CD14-positive monocyte (primary cell): ENCODE results near the gene SLC12A7. TPM values are rescaled to one million over a fixed set of nuclear protein-coding genes. Genes with fewer than 3 reads are reported as not detected.

Source experiments
- DNase-seq, 3 donors: peaks; one replicate each; pipeline ENCODE4 v3.0.0-alpha.2; 2011 to 2022
- H2AFZ ChIP-seq: 2 replicates; pipeline ENCODE4 v1.6.0; 2012; ENCODE audit warnings: mild to moderate bottlenecking, low read depth, low read length, inconsistent platforms; ENCODE audit not compliant: insufficient read depth, poor library complexity, severe bottlenecking
- H3K27ac ChIP-seq, 2 donors: 1 replicate in 1 of 2; 2 replicates in 1 of 2; pipeline ENCODE4 v1.5.1; 2012 to 2013; ENCODE audit warnings: low read length in 2 of 2, control low read depth in 1 of 2, inconsistent platforms in 1 of 2, low read depth in 1 of 2, mild to moderate bottlenecking in 1 of 2
- H3K27me3 ChIP-seq, 2 donors: one replicate each; pipeline versions ENCODE4 v1.6.0 to v1.6.1; 2011 to 2013; ENCODE audit warnings: low read length in 2 of 2; ENCODE audit not compliant: control insufficient read depth in 2 of 2, insufficient read depth in 2 of 2
- H3K36me3 ChIP-seq, 2 donors: replicated peaks in 1 of 2; 1 replicate in 1 of 2; 2 replicates in 1 of 2; pipeline versions ENCODE4 v1.5.1 to v1.6.1; 2012 to 2013; ENCODE audit warnings: low read length in 2 of 2, control low read depth in 1 of 2, inconsistent platforms in 1 of 2, mild to moderate bottlenecking in 1 of 2; ENCODE audit not compliant: insufficient read depth in 2 of 2, control insufficient read depth in 1 of 2
- H3K4me1 ChIP-seq, 2 donors: 1 replicate in 1 of 2; 2 replicates in 1 of 2; pipeline versions ENCODE4 v1.5.1 to v1.6.1; 2012 to 2013; ENCODE audit warnings: low read length in 2 of 2, control low read depth in 1 of 2, inconsistent platforms in 1 of 2, mild to moderate bottlenecking in 1 of 2, moderate library complexity in 1 of 2; ENCODE audit not compliant: insufficient read depth in 2 of 2, control insufficient read depth in 1 of 2
- H3K4me2 ChIP-seq: replicated peaks from 2 replicates; pipeline ENCODE3; 2012; ENCODE audit warnings: low read length, moderate library complexity, mild to moderate bottlenecking; ENCODE audit not compliant: poor library complexity, severe bottlenecking; ENCODE audit errors: extremely low read depth
- H3K4me3 ChIP-seq, 3 experiments: fragments of 200-600 bp in 1 of 3; sonication (generic) in 1 of 3; replicated peaks in 1 of 3; 1 replicate in 2 of 3; 2 replicates in 1 of 3; pipeline ENCODE4 v1.5.1; 2011 to 2013; ENCODE audit warnings: low read length in 3 of 3, mild to moderate bottlenecking in 3 of 3, control low read depth in 2 of 3, low read depth in 2 of 3, inconsistent platforms in 1 of 3, moderate library complexity in 1 of 3
- H3K79me2 ChIP-seq: 2 replicates; pipeline ENCODE4 v1.6.0; 2012; ENCODE audit warnings: mild to moderate bottlenecking, control low read depth, inconsistent platforms, low read length, moderate library complexity; ENCODE audit not compliant: insufficient read depth
- H3K9ac ChIP-seq: 2 replicates; pipeline ENCODE4 v1.6.0; 2017; ENCODE audit warnings: low read length, mild to moderate bottlenecking; ENCODE audit not compliant: insufficient read depth, poor library complexity, severe bottlenecking
- H3K9me3 ChIP-seq, 2 donors: replicated peaks in 1 of 2; 1 replicate in 1 of 2; 2 replicates in 1 of 2; pipeline versions ENCODE4 v1.5.1 to v1.6.1; 2012 to 2013; ENCODE audit warnings: low read length in 2 of 2, control low read depth in 1 of 2; ENCODE audit not compliant: control insufficient read depth in 1 of 2, insufficient read depth in 1 of 2
- H4K20me1 ChIP-seq: 2 replicates; pipeline ENCODE4 v1.6.0; 2012; ENCODE audit warnings: mild to moderate bottlenecking, low read length, control low read depth, moderate library complexity; ENCODE audit not compliant: insufficient read depth
- H3K27ac Mint-ChIP-seq, 7 donors: one replicate each; pipeline ENCODE4 v1.8.0; 2020; ENCODE audit warnings: mild to moderate bottlenecking in 7 of 7, mixed read lengths in 7 of 7, moderate library complexity in 6 of 7, inconsistent platforms in 2 of 7
- H3K27me3 Mint-ChIP-seq, 3 donors: one replicate each; pipeline ENCODE4 v1.8.0; 2021 to 2022; ENCODE audit warnings: low read depth in 3 of 3, mild to moderate bottlenecking in 3 of 3, mixed read lengths in 3 of 3, moderate library complexity in 3 of 3, inconsistent platforms in 1 of 3
- H3K36me3 Mint-ChIP-seq, 2 donors: one replicate each; pipeline ENCODE4 v1.8.0; 2020; ENCODE audit warnings: mixed read lengths in 2 of 2, inconsistent platforms in 1 of 2, mild to moderate bottlenecking in 1 of 2
- H3K4me1 Mint-ChIP-seq: one replicate; pipeline ENCODE4 v1.8.0; 2020; ENCODE audit warnings: mild to moderate bottlenecking, mixed read lengths
- H3K4me3 Mint-ChIP-seq, 2 donors: one replicate each; pipeline ENCODE4 v1.8.0; 2020; ENCODE audit warnings: mild to moderate bottlenecking in 2 of 2, mixed read lengths in 2 of 2, moderate library complexity in 1 of 2
- H3K9me3 Mint-ChIP-seq, 7 donors: one replicate each; pipeline ENCODE4 v1.8.0; 2020 to 2022; ENCODE audit warnings: mixed read lengths in 7 of 7, mild to moderate bottlenecking in 6 of 7, moderate library complexity in 6 of 7, inconsistent platforms in 2 of 7
- WGBS: methylation state at CpG from one replicate; pipeline ENCODE4 v1.1.5; 2013; ENCODE audit warnings: missing lambda C conversion rate; ENCODE audit not compliant: insufficient coverage; 5-methylcytosine and 5-hydroxymethylcytosine counted together
- intact Hi-C, 2 donors: fragments of 100-400 bp; cut with micrococcal nuclease; formaldehyde crosslinking; loops; one replicate each; pipeline versions ENCODE4 v1.15.0 to v1.15.1; 2023
- polyA plus RNA-seq, 3 donors: library from polyadenylated mRNA; depleted of rRNA in 1 of 3; unstranded in 2 of 3; stranded (reverse) in 1 of 3; fragments of 300-500 nt in 2 of 3; fragments of >200 nt in 1 of 3; fragmentation: Illumina TruSeq in 2 of 3; gene quantifications; 1 replicate in 2 of 3; 2 replicates in 1 of 3; pipeline ENCODE4 v1.2.3, GENCODE V29; 2012 to 2021
- TF ChIP-seq, protein P1 (sequence below): fragments of 200-600 bp; IDR thresholded peaks from one replicate; pipeline ENCODE4 v1.8.0; 2022; ENCODE audit warnings: antibody characterized with exemption, mild to moderate bottlenecking

The SLC12A7 gene
- polyA plus RNA-seq, 3 donors: 8.2 to 31.2 (median 12.5) TPM

- Histone ChIP-seq H3K9me3 (peaks cover 0 to under 1% of the 10 kb centered on the region in 2 donors), H4K20me1 (no peaks in the 10 kb centered on the region), H3K36me3 (no peaks in the 10 kb centered on the region), H3K9ac (no peak overlapping the region), H3K27me3 (no peaks in the 10 kb centered on the region), H3K4me3 (no peak overlapping the region), H3K4me1 (no peaks in the 10 kb centered on the region), H3K27ac (no peak overlapping the region), H3K4me2 (no peak overlapping the region), H2AFZ (no peak overlapping the region), H3K79me2 (no peaks in the 10 kb centered on the region)
- TF ChIP-seq, protein P1, sequence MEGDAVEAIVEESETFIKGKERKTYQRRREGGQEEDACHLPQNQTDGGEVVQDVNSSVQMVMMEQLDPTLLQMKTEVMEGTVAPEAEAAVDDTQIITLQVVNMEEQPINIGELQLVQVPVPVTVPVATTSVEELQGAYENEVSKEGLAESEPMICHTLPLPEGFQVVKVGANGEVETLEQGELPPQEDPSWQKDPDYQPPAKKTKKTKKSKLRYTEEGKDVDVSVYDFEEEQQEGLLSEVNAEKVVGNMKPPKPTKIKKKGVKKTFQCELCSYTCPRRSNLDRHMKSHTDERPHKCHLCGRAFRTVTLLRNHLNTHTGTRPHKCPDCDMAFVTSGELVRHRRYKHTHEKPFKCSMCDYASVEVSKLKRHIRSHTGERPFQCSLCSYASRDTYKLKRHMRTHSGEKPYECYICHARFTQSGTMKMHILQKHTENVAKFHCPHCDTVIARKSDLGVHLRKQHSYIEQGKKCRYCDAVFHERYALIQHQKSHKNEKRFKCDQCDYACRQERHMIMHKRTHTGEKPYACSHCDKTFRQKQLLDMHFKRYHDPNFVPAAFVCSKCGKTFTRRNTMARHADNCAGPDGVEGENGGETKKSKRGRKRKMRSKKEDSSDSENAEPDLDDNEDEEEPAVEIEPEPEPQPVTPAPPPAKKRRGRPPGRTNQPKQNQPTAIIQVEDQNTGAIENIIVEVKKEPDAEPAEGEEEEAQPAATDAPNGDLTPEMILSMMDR: no peak
- H3K27ac Mint-ChIP-seq: no peak overlapping the region
- DNase-seq: no peak
- WGBS: 93% methylated on average over 7 of the region's 7 CpGs
- no peak overlapping the region for H3K4me3 Mint-ChIP-seq
- intact Hi-C loops: loop anchor here in 1 of 2 donors (10.0 kb wide), 1 partner anchor 219 kb away; no protein-coding TSS in a partner anchor
- H3K36me3 Mint-ChIP-seq: no peaks in the 10 kb centered on the region
- peaks cover 2 to 13% (median 11%) of the 10 kb centered on the region in 3 donors for H3K27me3 Mint-ChIP-seq
- H3K9me3 Mint-ChIP-seq: peaks cover 0 to 2% (median under 1%) of the 10 kb centered on the region in 7 donors
- H3K4me1 Mint-ChIP-seq: no peaks in the 10 kb centered on the region
Measured at GRCh38 chr5:1143670-1143951, 31.7 kb upstream of the SLC12A7 start.

DNA sequence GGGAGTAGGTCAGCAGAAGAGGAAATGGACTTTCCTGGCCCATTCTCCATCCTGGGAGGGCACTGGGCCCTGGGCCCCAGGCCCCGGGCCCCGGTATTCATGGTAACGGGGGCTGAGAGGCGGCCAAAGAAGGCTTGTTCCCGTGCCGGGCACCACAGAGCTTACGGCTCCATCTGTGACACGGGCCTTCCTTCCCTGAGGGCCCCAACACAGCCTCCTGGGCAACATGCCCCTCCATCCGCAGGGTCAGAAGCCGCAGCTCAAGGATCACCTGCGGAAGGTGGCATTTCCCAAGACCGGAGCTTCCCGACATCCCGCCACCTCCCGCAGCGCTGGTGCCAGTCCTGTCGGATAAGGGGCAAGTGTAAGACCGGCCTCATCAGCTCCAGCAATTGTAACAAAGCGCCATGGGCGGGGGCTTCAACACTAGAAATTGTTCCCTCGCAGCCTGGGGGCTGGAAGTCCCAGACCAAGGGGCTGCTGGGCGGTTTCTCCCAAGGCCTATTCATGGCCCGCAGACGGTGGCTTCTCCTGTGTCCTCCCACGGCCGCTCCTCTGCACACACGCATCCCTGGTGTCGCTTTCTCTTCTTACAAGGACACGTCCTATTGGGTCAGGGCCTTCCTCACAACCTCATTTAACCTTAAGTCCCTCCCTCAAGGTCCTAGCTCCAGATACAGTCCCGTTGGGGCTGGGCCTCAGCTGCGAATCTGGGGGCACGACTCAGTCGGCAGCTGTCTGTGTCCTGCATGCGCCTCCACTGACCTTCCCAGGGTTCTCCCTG is 31.2 kb upstream of the SLC12A7 start:
- Mint-ChIP-seq H3K27ac (no peak overlapping the region), H3K4me1 (peaks cover 1% of the 10 kb centered on the region), H3K27me3 (peaks cover 2 to 13% (median 11%) of the 10 kb centered on the region in 3 donors), H3K4me3 (no peak overlapping the region), H3K9me3 (peaks cover 3 to 7% (median 5%) of the 10 kb centered on the region in 7 donors), H3K36me3 (no peaks in the 10 kb centered on the region)
- H3K9ac ChIP-seq: no peak overlapping the region
- H3K4me2 ChIP-seq: no peak overlapping the region
- H3K4me1 ChIP-seq: no peaks in the 10 kb centered on the region
- DNase-seq: no peak
- H3K27me3 ChIP-seq: no peaks in the 10 kb centered on the region
- H3K36me3 ChIP-seq: no peaks in the 10 kb centered on the region
- intact Hi-C loops: loop anchor here in 1 of 2 donors (10.0 kb wide), 1 partner anchor 218 kb away; no protein-coding TSS in a partner anchor
- TF ChIP-seq, protein P1: no peak
- no peak overlapping the region for H2AFZ ChIP-seq
- 91% methylated on average over 31 of the region's 34 CpGs for WGBS
- no peak overlapping the region for H3K4me3 ChIP-seq
- H3K9me3 ChIP-seq: peaks cover 4 to 6% of the 10 kb centered on the region in 2 donors
- no peak overlapping the region for H3K27ac ChIP-seq
- H4K20me1 ChIP-seq: no peaks in the 10 kb centered on the region
- H3K79me2 ChIP-seq: no peaks in the 10 kb centered on the region
